Measurements from ENCODE around the gene PRDM16.

PRDM16 gene

GRCh38 chr1:3079381-3080052 is 10.5 kb downstream of the PRDM16 start:
- H3K27me3 ChIP-seq (ENCODE audit: insufficient read depth, low read length, poor library complexity, severe bottlenecking) = no peaks in the 10 kb centered on the region
- TF ChIP-seq CTCF (conservative IDR thresholded peaks at IDR 0.05; ENCODE audit: low read length) (no peak), EZH2phosphoT487 (IDR thresholded peaks at IDR 0.05; ENCODE audit: borderline replicate concordance) (no peak)
- no peak overlapping the region for H2AFZ ChIP-seq (ENCODE audit: low read length)
- H3K4me3 ChIP-seq (ENCODE audit: low read length, poor library complexity, severe bottlenecking) = no peak overlapping the region
- H3F3A ChIP-seq (ENCODE audit: low read depth) = no peaks in the 10 kb centered on the region
- no peaks in the 10 kb centered on the region for H3K4me1 ChIP-seq (ENCODE audit: insufficient read depth, low read length, poor library complexity, severe bottlenecking)
- peaks cover 21% of the 10 kb centered on the region for H4K20me1 ChIP-seq (ENCODE audit: insufficient read depth, low read length, poor library complexity, severe bottlenecking)
- no peak overlapping the region for H3K4me2 ChIP-seq (ENCODE audit: low read depth, low read length, poor library complexity, severe bottlenecking)
- H3K9ac ChIP-seq (ENCODE audit: low read depth, low read length, poor library complexity, severe bottlenecking) = no peak overlapping the region
- H3K9me2 ChIP-seq (replicated peaks; ENCODE audit: low read depth, low read length) = no peaks in the 10 kb centered on the region
- peaks cover 95% of the 10 kb centered on the region for H3K79me2 ChIP-seq (ENCODE audit: insufficient read depth, low read length)
- no peaks in the 10 kb centered on the region for H3K9me3 ChIP-seq (ENCODE audit: insufficient read depth, low read depth, low read length)
- H3K36me3 ChIP-seq (ENCODE audit: insufficient read depth, low read length) = no peaks in the 10 kb centered on the region

GRCh38 chr1:3080053-3080955 is 11.3 kb downstream of the PRDM16 start:
- Histone ChIP-seq H3K27me3 (ENCODE audit: insufficient read depth, low read length, poor library complexity, severe bottlenecking) (no peaks in the 10 kb centered on the region), H3K9me2 (replicated peaks; ENCODE audit: low read depth, low read length) (no peaks in the 10 kb centered on the region)

GRCh38 chr1:3081171-3081683 is 12.2 kb downstream of the PRDM16 start:
- Histone ChIP-seq H3K36me3 (ENCODE audit: insufficient read depth, low read length) (no peaks in the 10 kb centered on the region), H3K4me3 (ENCODE audit: low read length, poor library complexity, severe bottlenecking) (no peak overlapping the region), H3K79me2 (ENCODE audit: insufficient read depth, low read length) (peaks cover 85% of the 10 kb centered on the region), H3K4me1 (ENCODE audit: insufficient read depth, low read length, poor library complexity, severe bottlenecking) (no peaks in the 10 kb centered on the region), H3K9me3 (ENCODE audit: insufficient read depth, low read depth, low read length) (no peaks in the 10 kb centered on the region), H3K4me2 (ENCODE audit: low read depth, low read length, poor library complexity, severe bottlenecking) (no peak overlapping the region), H3K9ac (ENCODE audit: low read depth, low read length, poor library complexity, severe bottlenecking) (no peak overlapping the region), H2AFZ (ENCODE audit: low read length) (no peak overlapping the region), H3K9me2 (replicated peaks; ENCODE audit: low read depth, low read length) (no peaks in the 10 kb centered on the region), H4K20me1 (ENCODE audit: insufficient read depth, low read length, poor library complexity, severe bottlenecking) (peaks cover 12% of the 10 kb centered on the region), H3F3A (ENCODE audit: low read depth) (no peaks in the 10 kb centered on the region), H3K27me3 (ENCODE audit: insufficient read depth, low read length, poor library complexity, severe bottlenecking) (no peaks in the 10 kb centered on the region)
- TF ChIP-seq CTCF (conservative IDR thresholded peaks at IDR 0.05; ENCODE audit: low read length) = no peak
- no peak for TF ChIP-seq EZH2phosphoT487 (IDR thresholded peaks at IDR 0.05; ENCODE audit: borderline replicate concordance)

More at GRCh38 chr1:3080053-3080955, 11.3 kb downstream of the PRDM16 start:
- Histone ChIP-seq H3K9me3 (ENCODE audit: insufficient read depth, low read depth, low read length) (no peaks in the 10 kb centered on the region), H4K20me1 (ENCODE audit: insufficient read depth, low read length, poor library complexity, severe bottlenecking) (peaks cover 15% of the 10 kb centered on the region), H3K4me2 (ENCODE audit: low read depth, low read length, poor library complexity, severe bottlenecking) (no peak overlapping the region), H3F3A (ENCODE audit: low read depth) (no peaks in the 10 kb centered on the region), H3K36me3 (ENCODE audit: insufficient read depth, low read length) (no peaks in the 10 kb centered on the region), H3K79me2 (ENCODE audit: insufficient read depth, low read length) (peaks cover 87% of the 10 kb centered on the region), H3K4me3 (ENCODE audit: low read length, poor library complexity, severe bottlenecking) (no peak overlapping the region), H3K4me1 (ENCODE audit: insufficient read depth, low read length, poor library complexity, severe bottlenecking) (no peaks in the 10 kb centered on the region), H3K9ac (ENCODE audit: low read depth, low read length, poor library complexity, severe bottlenecking) (no peak overlapping the region), H2AFZ (ENCODE audit: low read length) (no peak overlapping the region)
- TF ChIP-seq EZH2phosphoT487 (IDR thresholded peaks at IDR 0.05; ENCODE audit: borderline replicate concordance) (no peak), CTCF (conservative IDR thresholded peaks at IDR 0.05; ENCODE audit: low read length) (no peak)
